GM11168 (cell line): ENCODE measurements around the gene PXDN.
"Not testable (repeated sequence)": the region's sequence is repeated elsewhere in the genome, so short reads cannot be mapped to it uniquely, and the experiment has no call there.

Experiments used
- in situ Hi-C: fragments of 300-500 bp; cut with MboI; formaldehyde crosslinking; loops from one replicate; pipeline ENCODE4 v1.12.0; 2022; ENCODE audit warnings: low sequenced_read_pairs; ENCODE audit not compliant: unreplicated experiment

Gene PXDN

DNA sequence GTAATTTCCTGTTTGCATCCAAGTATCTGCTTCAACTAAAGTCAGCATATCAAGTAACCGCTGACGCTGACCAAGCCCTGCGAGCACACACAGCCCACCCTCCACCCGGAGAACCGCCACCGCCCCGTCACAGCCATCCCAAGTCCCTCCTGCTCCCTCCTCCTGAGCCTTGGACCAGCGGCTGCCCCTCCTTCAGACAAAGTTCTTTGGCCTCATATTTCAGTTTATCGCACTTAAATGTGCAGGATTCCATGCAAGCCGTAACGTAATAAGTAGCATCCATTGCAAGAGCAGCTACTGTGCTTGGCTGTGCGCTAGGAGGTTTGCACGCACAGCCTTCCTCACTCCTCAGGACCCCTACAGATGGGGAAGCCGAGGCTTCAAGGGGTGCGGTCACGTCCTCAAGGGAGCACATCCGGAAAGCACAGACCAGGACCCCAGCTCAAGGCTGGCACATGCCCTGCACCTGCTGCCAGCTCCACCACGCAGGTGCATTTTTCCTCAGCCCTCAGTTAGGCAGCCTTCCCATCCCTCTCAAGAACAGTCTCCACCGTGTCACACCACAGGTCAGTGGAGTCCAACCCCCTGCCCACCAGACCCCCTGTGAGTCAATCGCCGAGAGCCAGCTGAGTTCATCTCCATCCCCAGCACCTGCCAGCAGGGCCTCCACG is 17.1 kb downstream of the PXDN start:
- in situ Hi-C loops: no loop called here

DNA sequence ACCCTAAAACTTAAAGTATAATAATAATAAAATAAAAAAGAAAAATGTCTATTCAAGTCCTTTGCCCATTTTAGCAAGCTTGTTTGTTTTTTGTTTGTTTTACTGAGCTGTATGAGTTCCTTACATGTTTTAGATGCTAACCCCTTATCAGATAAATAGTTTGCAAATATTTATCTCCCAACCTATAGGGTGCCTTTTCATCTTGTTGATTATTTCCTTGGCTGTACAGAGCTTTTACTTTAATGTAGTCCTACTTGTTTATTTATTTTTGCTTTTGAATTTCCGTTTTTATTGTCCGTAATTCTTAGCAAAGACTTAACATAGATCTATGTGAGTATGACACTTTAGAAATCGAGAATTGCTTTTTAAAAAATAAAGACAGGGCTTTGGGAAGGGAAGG is 17.8 kb downstream of the PXDN start:
- in situ Hi-C loops: no loop called here

DNA sequence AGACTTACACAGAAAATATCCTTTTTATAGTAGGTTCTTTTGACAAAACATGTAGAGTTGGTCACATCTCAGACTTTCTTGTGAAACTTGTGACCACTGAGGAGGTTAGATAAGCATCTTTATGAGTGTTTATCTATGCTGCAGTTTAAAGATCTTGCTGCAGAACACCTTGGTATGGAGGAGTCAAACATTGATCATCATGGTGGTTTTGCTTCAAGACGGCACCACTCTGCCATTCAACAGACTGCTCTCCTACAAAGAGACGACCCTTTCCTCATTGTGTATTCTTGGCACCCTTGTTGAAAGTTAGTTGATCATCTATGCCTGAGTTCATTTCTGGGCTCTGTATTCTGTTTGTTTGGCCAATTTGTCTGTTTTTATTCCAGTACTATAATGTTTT is 20.0 kb downstream of the PXDN start:
- in situ Hi-C loops: not testable (repeated sequence)

DNA sequence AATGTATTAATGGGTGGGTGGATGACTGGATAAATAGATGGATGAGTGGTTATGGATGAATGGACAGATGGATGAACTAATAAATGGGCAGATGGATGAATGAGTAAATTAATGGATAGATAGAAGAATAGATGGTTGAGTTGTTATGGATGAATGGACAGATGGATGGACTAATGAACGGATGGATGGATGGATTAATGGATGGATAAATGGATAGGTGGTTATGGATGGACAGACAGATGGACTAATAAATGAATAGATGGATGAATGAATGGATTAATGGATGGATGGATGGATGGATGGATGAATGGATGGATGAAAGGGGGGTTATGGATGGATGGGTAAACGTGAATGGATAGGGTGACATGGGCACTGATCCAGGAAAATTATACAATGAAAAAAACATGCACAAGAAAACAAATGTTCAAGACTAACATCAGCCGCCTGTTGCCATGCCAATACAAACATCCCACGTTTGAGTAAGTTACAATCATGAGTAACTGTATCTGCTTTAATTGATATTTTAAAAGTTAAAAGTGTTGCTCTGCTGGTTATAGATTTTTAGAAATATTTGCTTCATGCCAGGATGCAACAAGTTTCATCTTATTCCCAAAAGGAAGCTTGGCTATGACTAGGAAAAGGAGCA is 20.8 kb downstream of the PXDN start:
- in situ Hi-C loops: no loop called here

DNA sequence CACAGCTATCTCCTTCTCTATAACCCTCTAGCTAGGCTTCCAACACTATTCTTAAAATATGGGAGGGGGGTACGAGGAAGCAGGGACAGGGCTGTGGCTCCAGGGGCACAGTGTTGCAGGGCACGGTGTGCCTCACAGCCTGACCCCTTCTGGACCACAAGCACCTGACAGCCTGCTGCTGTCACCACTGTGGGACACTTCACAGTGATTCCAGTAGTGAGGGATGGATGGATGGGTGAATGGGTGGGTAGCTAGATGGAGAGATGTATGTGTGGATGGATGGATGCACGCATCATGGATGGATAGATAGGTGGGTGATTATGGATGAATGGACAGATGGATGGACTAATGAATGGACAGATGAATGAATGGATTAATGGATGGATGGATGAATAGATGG is 21.6 kb downstream of the PXDN start:
- in situ Hi-C loops: no loop called here

DNA sequence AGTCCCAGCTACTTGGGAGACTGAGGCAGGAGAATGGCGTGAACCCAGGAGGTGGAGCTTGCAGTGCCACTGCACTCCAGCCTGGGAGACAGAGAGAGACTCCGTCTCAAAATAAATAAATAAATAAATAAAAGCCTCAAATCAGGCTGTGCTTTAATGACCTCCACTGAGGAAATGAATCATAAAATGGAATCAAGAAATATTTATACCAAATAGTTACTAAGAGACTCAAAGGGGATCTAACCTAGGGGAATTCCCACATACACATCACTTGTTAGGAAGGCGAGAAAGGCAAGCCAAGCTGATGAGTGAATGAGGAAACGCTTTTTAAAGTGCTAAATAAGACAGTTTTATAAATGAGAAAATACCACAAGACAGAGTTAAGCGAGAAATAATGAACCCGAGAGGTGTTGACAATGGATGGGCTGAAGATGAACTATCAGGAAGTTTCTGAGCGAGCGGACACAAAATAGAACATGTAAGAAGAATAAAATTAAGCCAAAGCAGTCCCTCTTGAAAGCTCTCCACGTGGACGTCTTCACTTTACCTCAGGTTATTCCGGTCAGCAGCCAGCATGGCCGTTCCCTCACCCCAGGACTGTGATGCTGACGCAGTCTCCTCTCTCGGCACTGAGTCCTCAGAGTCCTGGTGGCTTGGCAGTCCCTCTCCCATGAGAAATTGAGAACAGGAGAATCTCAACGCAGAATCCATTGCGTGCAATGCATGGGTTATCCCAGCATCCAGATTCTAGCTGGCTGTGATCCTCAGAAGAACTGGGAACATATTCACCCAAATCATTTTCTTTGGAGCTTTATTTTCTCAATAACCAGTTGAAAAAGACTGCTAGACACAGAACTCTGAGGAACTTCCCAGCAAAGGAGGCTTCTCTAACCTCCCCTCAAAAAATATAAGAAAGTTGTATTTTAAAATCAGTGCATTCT is 22.3 kb downstream of the PXDN start:
- in situ Hi-C loops: no loop called here

DNA sequence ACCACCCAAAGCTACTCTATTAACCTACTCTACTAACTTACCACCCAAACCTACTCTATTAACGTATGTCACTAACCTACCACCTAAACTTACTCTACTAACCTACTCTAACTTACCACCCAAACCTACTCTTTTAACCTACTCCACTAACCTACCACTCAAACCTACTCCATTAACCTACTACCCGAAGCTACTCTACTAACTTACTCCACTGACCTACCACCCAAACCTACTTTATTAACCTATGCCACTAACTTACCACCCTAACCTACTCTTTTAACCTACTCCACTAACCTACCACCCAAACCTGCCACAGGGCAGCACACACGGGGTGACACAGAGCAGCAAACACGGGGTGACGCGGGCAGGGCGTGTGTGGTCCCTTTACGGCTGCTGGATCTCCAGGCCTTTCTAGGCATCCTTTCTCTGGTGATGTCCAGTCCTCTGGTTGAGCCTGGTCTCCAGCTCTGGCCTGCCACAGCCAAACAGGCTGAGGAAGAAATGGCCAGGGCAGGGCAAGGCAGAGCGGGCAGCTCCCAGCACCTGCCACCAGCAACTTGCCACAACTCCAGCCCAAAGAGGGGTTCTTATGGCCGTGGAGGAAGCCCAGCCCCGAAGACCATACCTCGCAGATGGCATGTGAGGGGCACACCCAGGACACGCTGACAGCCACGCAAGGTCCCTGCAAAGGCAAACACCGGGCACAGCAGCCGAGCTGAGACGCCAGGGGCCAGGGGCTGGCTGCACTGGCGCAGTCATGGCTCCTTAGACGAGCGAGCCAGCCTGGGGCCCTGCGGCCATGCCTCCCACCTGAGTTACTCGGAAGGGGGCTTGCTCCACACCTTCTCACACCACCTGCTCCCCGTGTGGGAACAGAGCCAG is 25.7 kb downstream of the PXDN start:
- in situ Hi-C loops: no loop called here

DNA sequence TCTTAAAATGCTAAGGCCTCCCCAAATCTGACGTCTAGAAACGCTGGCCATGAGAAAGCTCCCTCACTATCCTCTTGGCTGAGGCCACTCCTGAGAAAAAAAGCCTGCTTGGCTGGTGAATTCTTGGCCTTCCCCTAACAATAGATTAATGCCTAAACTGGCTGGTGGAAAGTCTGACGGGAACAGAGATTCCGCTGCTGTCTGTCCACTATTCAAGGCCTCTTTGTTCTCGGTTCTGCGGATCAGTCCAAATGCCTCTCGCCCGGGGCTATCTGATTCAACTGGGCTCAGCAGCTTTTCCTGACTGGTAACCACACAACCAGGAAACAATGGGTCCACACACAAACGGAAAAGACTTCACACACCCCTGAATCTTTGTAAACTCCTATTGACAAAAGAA is 27.2 kb downstream of the PXDN start:
- in situ Hi-C loops: no loop called here

DNA sequence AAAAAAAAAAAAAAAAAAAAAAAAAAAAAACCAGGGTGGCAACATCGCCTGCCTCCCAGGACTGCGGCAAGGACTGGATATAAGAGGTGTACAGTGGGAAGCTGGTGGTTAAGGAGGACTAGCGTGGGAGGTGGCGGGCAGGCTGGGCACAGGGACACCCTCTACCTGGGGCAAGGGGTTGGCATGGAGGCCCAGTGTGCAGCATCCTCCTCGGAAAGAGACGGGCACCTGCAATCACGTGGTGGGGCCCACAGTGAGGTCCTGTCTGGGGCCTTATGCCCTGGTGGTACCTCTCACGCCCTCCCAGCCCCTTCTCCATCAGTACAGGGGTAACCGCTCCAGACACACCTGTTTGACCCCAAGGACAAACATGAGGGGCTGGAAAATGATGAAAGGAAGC is 27.9 kb downstream of the PXDN start:
- in situ Hi-C loops: no loop called here

DNA sequence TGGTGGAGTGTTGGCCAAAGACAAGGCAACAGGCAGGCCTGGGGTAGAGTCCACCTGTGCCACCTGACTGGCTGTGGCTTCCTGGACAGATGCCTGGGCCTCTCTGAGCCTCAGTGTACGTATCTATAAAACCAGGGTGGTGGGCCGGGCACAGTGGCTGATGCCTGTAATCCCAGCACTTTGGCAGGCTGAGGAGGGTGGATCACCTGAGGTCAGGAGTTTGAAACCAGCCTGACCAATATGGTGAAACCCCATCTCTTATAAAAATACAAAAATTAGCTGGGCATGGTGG is 28.4 kb downstream of the PXDN start:
- in situ Hi-C loops: not testable (repeated sequence)

DNA sequence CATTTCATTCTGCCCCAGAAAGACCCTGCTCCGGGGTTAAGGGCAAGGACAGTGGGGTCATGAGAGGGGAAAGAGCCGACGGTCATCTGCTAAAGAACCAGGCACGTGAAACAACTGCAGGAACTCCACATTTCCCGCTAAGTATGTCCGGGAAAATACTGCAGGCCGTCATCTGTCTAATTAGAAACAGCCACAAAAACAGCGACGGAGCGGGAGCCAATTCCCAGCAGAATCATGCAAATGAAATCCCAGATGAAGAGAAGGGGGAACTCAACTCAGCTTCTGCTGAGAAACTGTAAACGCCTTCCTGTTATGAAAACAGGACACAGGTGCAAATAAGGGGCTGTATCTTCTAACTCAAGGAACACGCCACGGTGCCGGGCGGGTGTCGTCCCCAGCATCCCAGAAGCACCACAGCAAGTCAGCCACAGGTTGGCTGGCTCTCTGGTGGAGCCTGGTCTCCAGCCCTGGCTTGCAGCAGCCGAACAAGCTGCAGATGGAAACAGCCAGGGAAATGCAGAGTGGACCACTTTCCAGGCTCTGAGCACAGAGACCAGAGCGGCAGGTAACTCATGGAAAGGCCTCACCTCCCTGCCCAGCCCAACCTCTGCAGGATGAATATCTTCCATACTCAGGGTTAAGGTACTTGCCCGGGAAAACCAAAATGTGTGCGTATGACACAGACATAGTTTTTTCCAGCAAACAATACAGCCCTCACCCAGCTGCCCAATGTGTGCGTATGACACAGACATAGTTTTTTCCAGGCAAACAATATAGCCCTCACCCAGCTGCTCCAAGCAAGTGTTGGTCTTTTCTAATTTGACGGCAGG is 28.9 kb downstream of the PXDN start:
- in situ Hi-C loops: no loop called here

DNA sequence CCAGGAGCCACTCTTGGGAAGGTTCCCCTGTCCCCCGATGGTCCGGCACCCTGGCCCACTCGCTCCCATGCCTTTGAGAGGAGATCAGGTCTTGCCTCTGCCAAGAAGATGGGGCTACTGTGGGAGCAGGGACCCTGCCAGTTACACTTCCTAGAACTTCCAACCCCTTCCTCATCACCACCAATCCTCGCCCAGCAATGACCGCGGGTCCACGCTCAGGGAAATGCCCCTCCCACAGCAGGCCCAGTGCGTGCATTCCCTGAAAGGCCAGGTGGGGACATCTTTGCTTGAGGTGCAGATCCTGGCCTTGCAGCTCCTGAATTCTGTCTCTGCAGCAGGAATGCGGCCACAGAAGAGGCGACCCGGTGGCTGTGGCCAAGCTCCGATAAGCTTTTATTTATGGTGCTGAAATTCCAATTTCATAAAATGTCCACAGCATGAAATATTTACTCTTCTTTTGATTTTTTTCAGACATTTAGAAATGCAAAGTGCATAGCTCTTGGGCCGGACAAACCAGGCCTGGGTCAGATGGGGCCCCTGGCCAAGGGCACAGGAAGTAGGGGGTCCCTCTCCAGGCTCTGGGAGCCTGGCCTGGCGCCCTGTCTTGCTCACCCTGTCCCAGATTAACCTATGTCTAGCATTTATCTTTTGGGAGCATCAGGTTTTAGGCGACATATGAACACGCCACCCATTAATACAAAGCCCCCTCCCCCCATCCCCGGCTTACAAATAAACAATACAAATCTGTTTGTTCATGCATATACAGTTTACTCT is 29.8 kb downstream of the PXDN start:
- in situ Hi-C loops: no loop called here

DNA sequence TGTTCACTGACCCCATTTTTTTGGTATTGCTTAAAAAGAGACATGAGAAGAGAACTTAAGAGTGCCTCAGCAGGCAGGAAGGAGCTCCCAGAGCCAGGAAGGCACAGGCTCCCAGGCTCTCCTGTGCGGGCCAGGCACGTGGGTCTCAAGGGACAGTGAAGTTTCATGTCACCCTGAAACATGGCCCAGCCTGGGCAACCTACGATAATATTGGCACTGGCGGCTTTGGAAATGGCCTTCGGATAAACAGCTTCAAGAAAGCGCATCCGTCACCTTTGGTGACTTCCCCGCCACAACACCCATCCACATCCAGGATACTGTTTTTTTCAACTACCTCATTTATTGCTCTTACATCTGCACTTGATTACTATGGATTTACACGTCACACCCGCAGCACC is 30.5 kb downstream of the PXDN start:
- in situ Hi-C loops: no loop called here

DNA sequence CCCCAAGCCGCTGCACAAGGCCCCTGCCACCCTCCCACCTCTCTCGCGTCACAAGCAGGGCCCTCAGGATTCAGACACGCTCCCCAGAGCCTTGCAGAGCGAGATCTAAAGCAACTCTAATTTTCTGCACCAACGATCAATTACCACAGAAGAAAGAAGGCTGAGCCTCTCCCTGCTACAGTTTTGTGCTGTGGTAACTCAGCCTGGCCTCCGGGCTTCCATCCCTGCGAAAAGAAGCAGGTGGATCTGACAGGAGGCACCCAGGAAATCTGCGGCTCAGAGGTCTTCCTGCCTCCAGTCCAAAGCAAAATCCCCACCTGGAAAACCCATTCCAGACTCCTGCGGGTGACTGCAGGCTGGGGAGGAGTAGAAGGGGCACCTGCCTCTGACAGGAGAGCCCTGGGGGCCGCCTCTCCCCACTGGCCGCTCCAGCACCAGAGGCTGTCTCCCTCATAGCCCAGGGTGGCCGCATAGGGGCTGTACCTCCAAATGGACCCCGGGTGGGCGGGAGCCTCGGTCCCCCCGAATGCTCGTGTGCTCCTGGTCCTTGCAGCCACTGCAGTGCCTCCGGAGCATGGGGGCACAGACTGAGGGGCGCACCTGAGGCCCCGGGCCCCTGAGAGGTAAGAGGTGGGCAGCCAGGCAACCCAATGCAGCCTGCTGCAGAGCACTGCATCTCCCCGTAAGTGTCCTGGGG is 31.0 kb downstream of the PXDN start:
- in situ Hi-C loops: no loop called here

DNA sequence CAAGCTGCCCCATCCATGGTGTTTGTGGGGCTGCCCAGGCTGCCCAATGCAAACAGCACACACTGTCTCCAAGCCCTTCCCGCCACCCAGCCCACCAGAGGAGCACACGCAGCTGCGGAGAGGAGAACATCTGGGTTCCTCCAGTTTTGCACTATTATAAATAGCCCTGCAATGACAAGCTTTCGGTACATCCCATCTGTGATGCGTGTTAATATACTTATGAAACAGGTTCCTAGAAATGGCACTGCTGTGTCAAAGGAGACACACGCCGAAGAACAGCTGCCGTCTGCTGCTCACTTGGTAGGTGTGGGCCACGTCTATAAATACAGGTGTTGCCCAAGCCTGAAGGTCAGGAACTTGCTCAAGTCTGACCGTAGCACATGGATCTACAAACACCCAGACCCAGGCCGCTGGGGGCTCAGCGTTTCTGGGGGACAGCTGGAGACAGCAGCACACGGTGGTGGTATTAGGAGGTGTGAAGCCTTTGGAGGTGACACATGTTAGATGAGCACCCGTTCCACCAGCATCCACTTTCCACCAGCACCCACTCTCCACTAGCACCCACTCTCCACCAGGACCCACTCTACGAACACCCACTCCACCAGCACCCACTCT is 34.3 kb downstream of the PXDN start:
- in situ Hi-C loops: no loop called here

DNA sequence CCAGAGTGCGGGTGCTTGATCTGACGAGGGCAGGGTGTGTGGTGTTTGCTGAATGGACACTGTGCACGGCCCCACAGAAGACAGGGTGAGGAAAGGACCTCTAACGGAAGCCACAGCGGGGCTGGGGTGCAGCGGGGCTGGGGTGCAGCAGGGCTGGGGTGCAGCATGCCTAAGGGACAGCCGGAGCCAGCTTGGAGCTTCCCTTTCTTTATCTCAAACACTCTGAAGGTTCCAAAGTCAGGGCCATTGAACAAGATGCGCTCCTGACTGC is 35.0 kb downstream of the PXDN start:
- in situ Hi-C loops: no loop called here

DNA sequence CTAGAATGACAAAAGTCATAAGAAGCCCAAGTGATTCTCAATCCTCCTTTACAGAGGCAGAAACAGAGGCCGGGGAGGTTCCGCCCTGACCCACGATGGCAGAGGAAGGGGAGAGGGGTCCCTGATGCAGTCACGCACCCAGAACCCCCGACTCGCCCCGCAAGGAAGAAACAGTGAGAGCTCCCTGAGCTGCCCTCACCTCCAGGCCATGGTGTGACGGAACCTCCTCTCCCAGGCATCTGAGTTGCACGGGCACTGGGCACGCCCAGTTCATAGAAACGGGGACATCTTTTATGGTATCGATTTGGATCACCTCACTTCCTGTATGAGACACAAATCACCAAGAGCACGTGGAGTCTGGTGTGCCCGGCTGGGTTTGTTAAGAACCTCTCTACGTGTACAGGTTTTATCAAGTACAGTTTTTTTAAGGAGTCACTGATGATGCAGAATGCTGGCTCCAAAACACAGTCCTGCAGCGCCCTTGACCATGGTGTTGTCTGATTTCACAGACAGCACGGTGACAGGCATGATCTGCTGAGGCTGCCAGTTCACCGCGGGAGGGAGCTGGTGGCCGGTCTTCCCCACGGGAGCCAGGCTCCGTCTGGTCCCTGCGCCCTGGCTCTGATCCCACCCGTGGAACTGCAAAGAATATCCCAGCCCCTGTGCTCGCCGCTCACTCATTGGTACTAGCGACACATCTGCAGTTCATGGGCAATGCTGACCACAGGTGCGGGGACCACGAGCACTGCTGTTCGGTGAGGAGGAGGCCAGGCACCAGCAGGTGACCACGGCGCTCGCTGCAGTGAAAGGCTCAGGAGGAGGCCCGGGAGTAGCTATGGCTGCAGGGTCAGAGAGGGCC is 35.6 kb downstream of the PXDN start:
- in situ Hi-C loops: no loop called here
